ENCODE data around the gene GAB2. TPM values are rescaled to one million over a fixed set of nuclear protein-coding genes. Genes with fewer than 3 reads are reported as not detected.

GAB2 gene
- polyA plus RNA-seq, 3 donors = 2.8 to 39.4 (median 4.4) TPM

DNA sequence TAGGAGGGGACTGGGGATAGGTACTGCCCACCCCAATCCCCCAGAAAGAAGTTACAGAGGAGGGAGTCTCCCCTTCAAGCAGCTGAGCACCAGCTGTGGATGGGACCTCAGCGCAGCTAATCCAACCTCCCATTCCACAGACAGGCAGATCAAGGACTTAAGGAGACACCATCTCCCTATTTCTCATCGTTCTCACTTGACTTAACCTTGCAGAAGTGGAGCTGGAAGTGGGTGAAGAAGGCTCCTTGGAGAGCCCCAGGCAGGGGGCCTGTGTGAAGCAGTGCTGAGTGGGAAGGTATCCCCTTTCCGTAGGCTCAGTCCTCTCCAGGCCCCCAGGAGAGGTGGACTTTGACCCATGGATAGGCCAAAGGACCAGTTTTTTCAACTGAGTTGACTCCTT lies 201.6 kb downstream of the GAB2 start:
- H3K4me3 Mint-ChIP-seq = no peak overlapping the region
- H3K9me3 ChIP-seq (replicated peaks in 1 of 2; ENCODE audit: control insufficient read depth in 1 of 2, insufficient read depth in 1 of 2, low read length in 2 of 2) = no peaks in the 10 kb centered on the region
- H2AFZ ChIP-seq (ENCODE audit: insufficient read depth, low read depth, low read length, poor library complexity, severe bottlenecking) = no peak overlapping the region
- no peaks in the 10 kb centered on the region for H3K4me1 Mint-ChIP-seq
- no peak overlapping the region for H3K4me2 ChIP-seq (replicated peaks; ENCODE audit: extremely low read depth, low read length, poor library complexity, severe bottlenecking)
- H3K9me3 Mint-ChIP-seq = no peaks in the 10 kb centered on the region
- no peak for TF ChIP-seq CTCF (IDR thresholded peaks at IDR 0.05)
- peaks cover 71 to 77% of the 10 kb centered on the region in 2 donors for H3K36me3 ChIP-seq (replicated peaks in 1 of 2; ENCODE audit: control insufficient read depth in 1 of 2, insufficient read depth in 2 of 2, low read length in 2 of 2)
- H3K27ac ChIP-seq (ENCODE audit: low read depth in 1 of 2, low read length in 2 of 2) = no peak overlapping the region
- no peaks in the 10 kb centered on the region for H3K27me3 ChIP-seq (ENCODE audit: control insufficient read depth in 2 of 2, insufficient read depth in 2 of 2, low read length in 2 of 2)
- intact Hi-C loops (cut with micrococcal nuclease) = no loop called here
- H3K27me3 Mint-ChIP-seq (ENCODE audit: low read depth in 3 of 3) = peaks cover 0 to 4% (median 3%) of the 10 kb centered on the region in 3 donors
- peaks cover 73 to 75% of the 10 kb centered on the region in 2 donors for H3K36me3 Mint-ChIP-seq
- no peak overlapping the region for H3K9ac ChIP-seq (ENCODE audit: insufficient read depth, low read length, poor library complexity, severe bottlenecking)
- no peak overlapping the region for H3K4me3 ChIP-seq (replicated peaks in 1 of 3; ENCODE audit: low read depth in 2 of 3, low read length in 3 of 3)
- 80% methylated on average over 1 of the region's 3 CpGs for WGBS (ENCODE audit: insufficient coverage)
- no peaks in the 10 kb centered on the region for H3K4me1 ChIP-seq (ENCODE audit: control insufficient read depth in 1 of 2, insufficient read depth in 2 of 2, low read length in 2 of 2)
- no peak for DNase-seq
- H4K20me1 ChIP-seq (ENCODE audit: insufficient read depth, low read length) = peaks cover 59% of the 10 kb centered on the region
- H3K27ac Mint-ChIP-seq = peak overlapping the region in 1 of 7 donors; percentile 8
- H3K79me2 ChIP-seq (ENCODE audit: insufficient read depth, low read length) = no peaks in the 10 kb centered on the region

DNA sequence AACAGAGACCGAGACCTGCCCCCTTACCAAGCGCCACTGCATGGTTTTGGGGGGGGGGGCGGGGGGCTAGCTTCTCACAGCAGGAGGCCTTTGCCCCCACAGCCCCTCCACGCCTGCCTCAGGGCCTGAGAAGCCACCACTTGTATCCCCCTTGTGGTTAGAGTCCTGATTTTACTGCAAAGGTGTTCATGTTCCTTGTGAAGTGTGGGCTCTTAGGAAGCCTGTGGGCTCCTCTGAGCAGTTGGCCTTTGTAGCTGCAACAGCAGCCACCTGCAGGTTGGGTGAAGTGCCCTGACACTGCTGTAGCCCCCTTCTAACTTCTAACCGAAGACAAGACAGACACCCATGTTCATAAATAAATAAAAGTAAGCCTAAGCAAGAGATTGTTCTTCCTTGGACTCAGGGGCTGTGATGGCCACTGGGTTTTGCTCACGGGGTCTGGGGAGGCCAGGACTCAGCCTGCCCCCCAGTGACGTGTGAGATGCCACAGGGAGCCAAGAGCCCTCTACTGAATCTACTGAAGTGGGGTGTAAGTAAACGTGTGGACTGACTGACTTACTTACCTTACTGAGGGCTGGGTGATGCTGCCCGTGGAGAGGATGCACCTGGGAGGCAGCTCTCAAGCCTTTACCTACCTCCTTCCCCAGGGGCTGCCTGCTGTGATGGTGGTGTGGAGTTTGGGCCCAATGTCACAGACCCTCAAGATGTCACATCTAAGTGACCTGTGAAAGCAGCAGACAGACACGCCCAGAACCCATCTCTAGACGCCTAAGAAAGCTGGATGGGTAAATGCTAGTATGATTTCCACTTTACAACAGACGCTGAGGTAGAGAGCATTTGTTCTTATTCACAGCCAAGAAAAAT lies 203.1 kb downstream of the GAB2 start:
- H4K20me1 ChIP-seq (ENCODE audit: insufficient read depth, low read length) = peaks cover 46% of the 10 kb centered on the region
- no peaks in the 10 kb centered on the region for H3K79me2 ChIP-seq (ENCODE audit: insufficient read depth, low read length)
- no peak overlapping the region for H2AFZ ChIP-seq (ENCODE audit: insufficient read depth, low read depth, low read length, poor library complexity, severe bottlenecking)
- no peak for TF ChIP-seq CTCF (IDR thresholded peaks at IDR 0.05)
- no peak overlapping the region for H3K4me3 ChIP-seq (replicated peaks in 1 of 3; ENCODE audit: low read depth in 2 of 3, low read length in 3 of 3)
- no peaks in the 10 kb centered on the region for H3K4me1 ChIP-seq (ENCODE audit: control insufficient read depth in 1 of 2, insufficient read depth in 2 of 2, low read length in 2 of 2)
- no peaks in the 10 kb centered on the region for H3K27me3 ChIP-seq (ENCODE audit: control insufficient read depth in 2 of 2, insufficient read depth in 2 of 2, low read length in 2 of 2)
- intact Hi-C loops (cut with micrococcal nuclease) = no loop called here
- H3K27ac Mint-ChIP-seq = no peak overlapping the region
- no peaks in the 10 kb centered on the region for H3K9me3 Mint-ChIP-seq
- peaks cover 60 to 74% of the 10 kb centered on the region in 2 donors for H3K36me3 ChIP-seq (replicated peaks in 1 of 2; ENCODE audit: control insufficient read depth in 1 of 2, insufficient read depth in 2 of 2, low read length in 2 of 2)
- DNase-seq = no peak
- H3K9ac ChIP-seq (ENCODE audit: insufficient read depth, low read length, poor library complexity, severe bottlenecking) = no peak overlapping the region
- no peak overlapping the region for H3K4me3 Mint-ChIP-seq
- H3K27ac ChIP-seq (ENCODE audit: low read depth in 1 of 2, low read length in 2 of 2) = no peak overlapping the region
- no peaks in the 10 kb centered on the region for H3K9me3 ChIP-seq (replicated peaks in 1 of 2; ENCODE audit: control insufficient read depth in 1 of 2, insufficient read depth in 1 of 2, low read length in 2 of 2)
- H3K4me1 Mint-ChIP-seq = no peaks in the 10 kb centered on the region
- H3K4me2 ChIP-seq (replicated peaks; ENCODE audit: extremely low read depth, low read length, poor library complexity, severe bottlenecking) = no peak overlapping the region
- peaks cover 71 to 72% of the 10 kb centered on the region in 2 donors for H3K36me3 Mint-ChIP-seq
- H3K27me3 Mint-ChIP-seq (ENCODE audit: low read depth in 3 of 3) = peaks cover 0 to 3% (median 3%) of the 10 kb centered on the region in 3 donors
- WGBS (ENCODE audit: insufficient coverage) = 92% methylated on average over 2 of the region's 12 CpGs

Data from CD14-positive monocyte (primary cell).